ENCODE results near the gene GPR25.

- TF ChIP-seq CTCF (IDR thresholded peaks at IDR 0.05) (no peak), POLR2A (IDR thresholded peaks at IDR 0.05) (no peak)
These were observed 2.9 kb upstream of the GPR25 start for GRCh38 chr1:200869753-200870391.

Measured in esophagus squamous epithelium (tissue), 4 donors.